Measurements from ENCODE around the gene PTCH2. TPM values are rescaled to one million over a fixed set of nuclear protein-coding genes. Genes with fewer than 3 reads are reported as not detected.

The PTCH2 gene
- total RNA-seq, 4 donors from 2014 or later, result 6.6 to 13.4 (median 9.9) TPM

GRCh38 chr1:44790968-44791801, 51.9 kb downstream of the PTCH2 start:
- H3K27ac ChIP-seq, result no peak overlapping the region
- H3K4me1 ChIP-seq, result peaks cover 0 to 6% (median 0%) of the 10 kb centered on the region in 4 donors
- no peak for DNase-seq (ENCODE audit: low spot score in 2 of 2)
- no peaks in the 10 kb centered on the region for H3K36me3 ChIP-seq
- H3K27me3 ChIP-seq, result no peaks in the 10 kb centered on the region
- TF ChIP-seq EP300 (IDR thresholded peaks at IDR 0.05) (no peak), CTCF (IDR thresholded peaks at IDR 0.05) (no peak), POLR2A (IDR thresholded peaks at IDR 0.05) (no peak)
- no peaks in the 10 kb centered on the region for H3K9me3 ChIP-seq
- WGBS, 2 donors, result 65 to 67% methylated on average over 7 of the region's 7 CpGs
- no peak overlapping the region for H3K4me3 ChIP-seq

- Histone ChIP-seq H3K4me1 (peaks cover 0 to 35% (median 21%) of the 10 kb centered on the region in 4 donors), H3K36me3 (no peaks in the 10 kb centered on the region), H3K4me3 (no peak within 1 kb of the TSS), H3K27me3 (no peaks in the 10 kb centered on the region), H3K27ac (peak within 1 kb of the TSS in 1 of 4 donors; percentile 75), H3K9me3 (no peaks in the 10 kb centered on the region)
- TF ChIP-seq POLR2A (IDR thresholded peaks at IDR 0.05) (no peak), CTCF (IDR thresholded peaks at IDR 0.05) (no peak), EP300 (IDR thresholded peaks at IDR 0.05) (no peak)
- no peak for DNase-seq (ENCODE audit: low spot score in 2 of 2)
- WGBS, 2 donors, result 82 to 84% methylated on average over 7 to 9 of the region's 9 CpGs
These were observed 54.8 kb downstream of the PTCH2 start, which contains the start of gene BEST4 for GRCh38 chr1:44788120-44788860. Gene BEST4 (minus strand): TSS chr1:44788170. CDS start chr1:44787705, 465 bp downstream.

- DNase-seq (ENCODE audit: low spot score in 2 of 2), result no peak
- H3K27ac ChIP-seq, result no peak overlapping the region
- TF ChIP-seq EP300 (IDR thresholded peaks at IDR 0.05) (no peak), CTCF (IDR thresholded peaks at IDR 0.05) (no peak), POLR2A (IDR thresholded peaks at IDR 0.05) (no peak)
- H3K4me3 ChIP-seq, result no peak overlapping the region
- peaks cover 0 to 35% (median 22%) of the 10 kb centered on the region in 4 donors for H3K4me1 ChIP-seq
- no peaks in the 10 kb centered on the region for H3K27me3 ChIP-seq
- WGBS, 2 donors, result 88% methylated on average over 10 of the region's 10 CpGs
- H3K36me3 ChIP-seq, result peaks cover 0 to 5% (median 0%) of the 10 kb centered on the region in 3 donors
- H3K9me3 ChIP-seq, result no peaks in the 10 kb centered on the region
These were observed 55.5 kb downstream of the PTCH2 start for GRCh38 chr1:44787506-44787905.

GRCh38 chr1:44786841-44787426, 56.1 kb downstream of the PTCH2 start:
- 78 to 83% methylated on average over 9 of the region's 9 CpGs for WGBS, 2 donors
- no peaks in the 10 kb centered on the region for H3K9me3 ChIP-seq
- H3K27ac ChIP-seq, result peak overlapping the region in 3 of 4 donors; percentile 69 to 75 (median 72)
- H3K4me3 ChIP-seq, result peak overlapping the region in 2 of 4 donors; percentile 53 to 58
- no peak for DNase-seq (ENCODE audit: low spot score in 2 of 2)
- H3K36me3 ChIP-seq, result peaks cover 0 to 10% (median 0%) of the 10 kb centered on the region in 3 donors
- H3K27me3 ChIP-seq, result no peaks in the 10 kb centered on the region
- peaks cover 0 to 35% (median 22%) of the 10 kb centered on the region in 4 donors for H3K4me1 ChIP-seq
- TF ChIP-seq CTCF (IDR thresholded peaks at IDR 0.05), result no peak

All from tibial nerve (tissue), 4 donors.